Esophagus (tissue), 2 donors: Measurements from ENCODE around the gene ETS1. TPM values are rescaled to one million over a fixed set of nuclear protein-coding genes. Genes with fewer than 3 reads are reported as not detected.

Experiments used
- H3K27ac ChIP-seq, 2 donors: one replicate each; pipeline ENCODE4 v1.5.1; 2013; ENCODE audit warnings: low read depth in 2 of 2, mild to moderate bottlenecking in 2 of 2, inconsistent platforms in 1 of 2, low read length in 1 of 2, moderate library complexity in 1 of 2
- H3K27me3 ChIP-seq, 2 donors: one replicate each; pipeline ENCODE4 v1.6.1; 2013; ENCODE audit warnings: low read length in 2 of 2, control low read depth in 1 of 2, mild to moderate bottlenecking in 1 of 2; ENCODE audit not compliant: insufficient read depth in 2 of 2, control insufficient read depth in 1 of 2
- H3K36me3 ChIP-seq, 2 donors: one replicate each; pipeline ENCODE4 v1.6.1; 2013; ENCODE audit warnings: low read length in 1 of 2; ENCODE audit not compliant: control insufficient read depth in 2 of 2, insufficient read depth in 2 of 2
- H3K4me1 ChIP-seq, 2 donors: one replicate each; pipeline ENCODE4 v1.6.1; 2013; ENCODE audit warnings: low read length in 1 of 2; ENCODE audit not compliant: control insufficient read depth in 2 of 2, insufficient read depth in 2 of 2
- H3K4me3 ChIP-seq, 2 donors: one replicate each; pipeline ENCODE4 v1.5.1; 2013; ENCODE audit warnings: low read length in 2 of 2, mild to moderate bottlenecking in 2 of 2, low read depth in 1 of 2, moderate library complexity in 1 of 2
- H3K9me3 ChIP-seq, 2 donors: one replicate each; pipeline ENCODE4 v1.6.1; 2013; ENCODE audit warnings: mild to moderate bottlenecking in 2 of 2, low read depth in 1 of 2, low read length in 1 of 2, moderate library complexity in 1 of 2; ENCODE audit not compliant: control insufficient read depth in 2 of 2, insufficient read depth in 1 of 2
- WGBS, 2 donors: extraction: QIAGEN DNeasy Blood & Tissue Kit; methylation state at CpG; one replicate each; pipeline ENCODE4 v1.1.7; 2013; 5-methylcytosine and 5-hydroxymethylcytosine counted together
- polyA plus RNA-seq, 2 donors: library from polyadenylated mRNA; stranded (reverse); fragments of 200-250 nt; gene quantifications; one replicate each; pipeline ENCODE4 v1.2.3, GENCODE V29; 2013
- donor health status: healthy with polysubstance abuse.
- donor health status: Bipolar disorder and iron deficiency.

The ETS1 gene
- polyA plus RNA-seq, 2 donors, result 3.0 to 3.9 TPM

- H3K27me3 ChIP-seq, result no peaks in the 10 kb centered on the region
- H3K4me3 ChIP-seq, result no peak overlapping the region
- H3K4me1 ChIP-seq, result no peaks in the 10 kb centered on the region
- H3K36me3 ChIP-seq, result no peaks in the 10 kb centered on the region
- H3K9me3 ChIP-seq, result no peaks in the 10 kb centered on the region
- no peak overlapping the region for H3K27ac ChIP-seq
These were observed 154.4 kb downstream of the ETS1 start for GRCh38 chr11:128432926-128433325.

- Histone ChIP-seq H3K36me3 (no peaks in the 10 kb centered on the region), H3K27ac (no peak overlapping the region), H3K4me1 (no peaks in the 10 kb centered on the region), H3K9me3 (no peaks in the 10 kb centered on the region), H3K27me3 (no peaks in the 10 kb centered on the region), H3K4me3 (no peak overlapping the region)
- 57 to 66% methylated on average over 4 of the region's 4 CpGs for WGBS, 2 donors
These were observed 155.4 kb downstream of the ETS1 start for GRCh38 chr11:128431931-128432330.

- H3K27ac ChIP-seq, result no peak overlapping the region
- no peak overlapping the region for H3K4me3 ChIP-seq
- H3K36me3 ChIP-seq, result no peaks in the 10 kb centered on the region
- no peaks in the 10 kb centered on the region for H3K27me3 ChIP-seq
- no peaks in the 10 kb centered on the region for H3K4me1 ChIP-seq
- 55 to 61% methylated on average over 3 of the region's 3 CpGs for WGBS, 2 donors
- H3K9me3 ChIP-seq, result no peaks in the 10 kb centered on the region
These were observed 158.4 kb downstream of the ETS1 start for GRCh38 chr11:128428935-128429334.

- Histone ChIP-seq H3K9me3 (no peaks in the 10 kb centered on the region), H3K27me3 (no peaks in the 10 kb centered on the region), H3K4me3 (no peak overlapping the region), H3K4me1 (peaks cover 0 to 3% of the 10 kb centered on the region in 2 donors), H3K36me3 (no peaks in the 10 kb centered on the region), H3K27ac (peak overlapping the region; percentile 8 to 35)
- 50 to 64% methylated on average over 8 of the region's 8 CpGs for WGBS, 2 donors
These were observed 162.5 kb downstream of the ETS1 start for GRCh38 chr11:128424851-128425285.

GRCh38 chr11:128424271-128424711 is 163.1 kb downstream of the ETS1 start:
- Histone ChIP-seq H3K4me3 (no peak overlapping the region), H3K36me3 (no peaks in the 10 kb centered on the region), H3K27ac (no peak overlapping the region), H3K9me3 (no peaks in the 10 kb centered on the region), H3K4me1 (peaks cover 0 to 3% of the 10 kb centered on the region in 2 donors), H3K27me3 (no peaks in the 10 kb centered on the region)
- WGBS, 2 donors, result 23 to 31% methylated on average over 8 of the region's 8 CpGs

GRCh38 chr11:128422576-128423370 is 164.6 kb downstream of the ETS1 start:
- Histone ChIP-seq H3K27me3 (no peaks in the 10 kb centered on the region), H3K4me1 (peaks cover 0 to 3% of the 10 kb centered on the region in 2 donors), H3K4me3 (no peak overlapping the region), H3K27ac (no peak overlapping the region), H3K9me3 (no peaks in the 10 kb centered on the region), H3K36me3 (no peaks in the 10 kb centered on the region)
- WGBS, 2 donors, result 69 to 79% methylated on average over 16 of the region's 16 CpGs

- H3K36me3 ChIP-seq, result no peaks in the 10 kb centered on the region
- WGBS, 2 donors, result 80 to 84% methylated on average over 6 of the region's 6 CpGs
- H3K4me1 ChIP-seq, result peaks cover 0 to 3% of the 10 kb centered on the region in 2 donors
- H3K27ac ChIP-seq, result no peak overlapping the region
- no peaks in the 10 kb centered on the region for H3K27me3 ChIP-seq
- H3K9me3 ChIP-seq, result no peaks in the 10 kb centered on the region
- no peak overlapping the region for H3K4me3 ChIP-seq
These were observed 165.6 kb downstream of the ETS1 start for GRCh38 chr11:128421577-128422330.

GRCh38 chr11:128420951-128421350 is 166.4 kb downstream of the ETS1 start:
- no peaks in the 10 kb centered on the region for H3K9me3 ChIP-seq
- no peaks in the 10 kb centered on the region for H3K27me3 ChIP-seq
- no peaks in the 10 kb centered on the region for H3K36me3 ChIP-seq
- H3K27ac ChIP-seq, result no peak overlapping the region
- no peak overlapping the region for H3K4me3 ChIP-seq
- peaks cover 0 to 3% of the 10 kb centered on the region in 2 donors for H3K4me1 ChIP-seq
- WGBS, 2 donors, result 70 to 78% methylated on average over 4 of the region's 4 CpGs

- H3K27ac ChIP-seq, result no peak overlapping the region
- H3K9me3 ChIP-seq, result no peaks in the 10 kb centered on the region
- H3K4me3 ChIP-seq, result no peak overlapping the region
- H3K4me1 ChIP-seq, result peaks cover 0 to 3% of the 10 kb centered on the region in 2 donors
- H3K36me3 ChIP-seq, result no peaks in the 10 kb centered on the region
- 83 to 85% methylated on average over 4 of the region's 4 CpGs for WGBS, 2 donors
- H3K27me3 ChIP-seq, result no peaks in the 10 kb centered on the region
These were observed 167.1 kb downstream of the ETS1 start for GRCh38 chr11:128420265-128420664.
